Measurements from ENCODE around the gene LRRC4C. TPM values are rescaled to one million over a fixed set of nuclear protein-coding genes. Genes with fewer than 3 reads are reported as not detected.

Gene LRRC4C
- total RNA-seq, 2 donors from 2014 or later: 1.3 TPM; not detected in 1

DNA sequence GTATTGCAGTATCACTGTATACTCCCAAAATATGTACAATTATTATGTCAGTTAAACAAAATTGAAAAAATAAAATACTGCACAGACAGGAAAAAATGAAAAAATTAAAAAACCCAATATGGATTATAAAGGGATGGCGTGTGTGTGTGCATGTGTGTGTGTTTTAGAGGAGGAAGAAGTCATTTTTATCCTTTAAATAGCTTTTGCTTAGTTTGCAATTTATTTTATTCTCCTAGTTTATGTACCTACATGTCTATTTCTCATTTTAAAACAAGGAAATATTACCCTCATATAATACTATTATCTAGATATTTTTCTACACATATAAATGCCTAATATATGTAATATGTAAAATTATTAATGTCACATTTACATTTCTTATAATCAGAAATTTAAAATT, 1144.3 kb downstream of the LRRC4C start:
- H3K36me3 ChIP-seq (replicated peaks in 1 of 2; ENCODE audit: insufficient read depth in 1 of 2, low read depth in 2 of 2): no peaks in the 10 kb centered on the region
- H3K9me3 ChIP-seq: no peaks in the 10 kb centered on the region
- ATAC-seq: no peak
- TF ChIP-seq, protein P1, sequence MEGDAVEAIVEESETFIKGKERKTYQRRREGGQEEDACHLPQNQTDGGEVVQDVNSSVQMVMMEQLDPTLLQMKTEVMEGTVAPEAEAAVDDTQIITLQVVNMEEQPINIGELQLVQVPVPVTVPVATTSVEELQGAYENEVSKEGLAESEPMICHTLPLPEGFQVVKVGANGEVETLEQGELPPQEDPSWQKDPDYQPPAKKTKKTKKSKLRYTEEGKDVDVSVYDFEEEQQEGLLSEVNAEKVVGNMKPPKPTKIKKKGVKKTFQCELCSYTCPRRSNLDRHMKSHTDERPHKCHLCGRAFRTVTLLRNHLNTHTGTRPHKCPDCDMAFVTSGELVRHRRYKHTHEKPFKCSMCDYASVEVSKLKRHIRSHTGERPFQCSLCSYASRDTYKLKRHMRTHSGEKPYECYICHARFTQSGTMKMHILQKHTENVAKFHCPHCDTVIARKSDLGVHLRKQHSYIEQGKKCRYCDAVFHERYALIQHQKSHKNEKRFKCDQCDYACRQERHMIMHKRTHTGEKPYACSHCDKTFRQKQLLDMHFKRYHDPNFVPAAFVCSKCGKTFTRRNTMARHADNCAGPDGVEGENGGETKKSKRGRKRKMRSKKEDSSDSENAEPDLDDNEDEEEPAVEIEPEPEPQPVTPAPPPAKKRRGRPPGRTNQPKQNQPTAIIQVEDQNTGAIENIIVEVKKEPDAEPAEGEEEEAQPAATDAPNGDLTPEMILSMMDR (IDR thresholded peaks at IDR 0.05): no peak
- TF ChIP-seq POLR2A (IDR thresholded peaks at IDR 0.05): no peak
- no peaks in the 10 kb centered on the region for H3K27me3 ChIP-seq
- 54% methylated on average over 1 of the region's 1 CpG for WGBS, 2 donors
- intact Hi-C loops (cut with DNase I): no loop called here
- DNase-seq: no peak
- H3K4me1 ChIP-seq: no peaks in the 10 kb centered on the region
- no peak overlapping the region for H3K27ac ChIP-seq
- H3K4me3 ChIP-seq: no peak overlapping the region

DNA sequence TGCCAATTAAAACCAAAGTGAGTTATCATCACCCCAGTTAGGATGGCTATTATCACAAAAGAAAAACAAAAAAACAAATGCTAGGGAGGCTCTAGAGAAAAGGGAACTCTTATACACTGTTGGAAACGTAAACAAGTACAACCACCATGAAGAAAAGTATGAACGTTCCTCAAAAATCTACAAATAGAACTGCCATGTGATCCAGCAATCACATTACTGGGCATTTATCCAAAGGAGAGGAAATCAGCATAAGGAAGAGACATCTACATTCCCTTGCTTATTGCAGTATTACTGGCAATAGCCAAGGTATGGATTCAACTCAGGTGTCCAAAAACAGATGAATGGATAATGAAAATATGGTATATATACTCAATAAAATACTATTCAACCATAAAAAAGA, 1145.1 kb downstream of the LRRC4C start:
- TF ChIP-seq, protein P1 (IDR thresholded peaks at IDR 0.05): no peak
- TF ChIP-seq POLR2A (IDR thresholded peaks at IDR 0.05): no peak
- no peaks in the 10 kb centered on the region for H3K9me3 ChIP-seq
- ATAC-seq: no peak
- H3K27ac ChIP-seq: no peak overlapping the region
- 9 to 17% methylated on average over 2 of the region's 2 CpGs for WGBS, 2 donors
- no peaks in the 10 kb centered on the region for H3K27me3 ChIP-seq
- H3K36me3 ChIP-seq (replicated peaks in 1 of 2; ENCODE audit: insufficient read depth in 1 of 2, low read depth in 2 of 2): no peaks in the 10 kb centered on the region
- H3K4me1 ChIP-seq: no peaks in the 10 kb centered on the region
- intact Hi-C loops (cut with DNase I): no loop called here
- no peak overlapping the region for H3K4me3 ChIP-seq
- DNase-seq: no peak

DNA sequence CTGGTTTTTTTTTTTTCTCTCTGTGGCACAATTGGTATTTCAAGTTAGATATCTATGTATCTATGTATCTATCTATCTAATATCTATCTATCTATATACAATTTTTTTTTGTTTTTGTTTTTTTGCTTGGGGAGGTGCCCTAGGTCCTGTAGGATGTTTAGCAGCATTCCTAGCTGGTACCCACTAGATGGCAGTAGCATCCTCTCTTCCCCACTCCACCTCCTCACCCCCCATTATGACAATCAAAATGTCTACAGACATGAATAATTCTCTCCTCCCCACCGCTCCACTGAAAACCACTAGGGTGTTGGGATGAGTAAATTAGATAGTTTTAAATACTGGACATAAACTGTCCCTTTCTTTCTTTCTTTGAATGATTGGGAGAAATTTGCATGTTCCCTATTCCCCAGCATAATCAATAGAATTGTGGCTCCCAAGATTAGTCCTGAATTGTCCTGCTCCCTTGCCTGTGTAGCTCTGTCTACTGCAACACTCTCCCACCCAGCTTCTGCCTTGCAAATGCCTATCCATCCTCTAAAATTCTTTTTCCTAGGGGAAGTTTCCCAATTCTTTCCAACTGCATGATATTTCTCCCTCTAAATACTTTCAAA, 1152.4 kb downstream of the LRRC4C start:
- no peaks in the 10 kb centered on the region for H3K27me3 ChIP-seq
- 0 to 8% methylated on average over 1 of the region's 1 CpG for WGBS, 2 donors
- H3K4me1 ChIP-seq: no peaks in the 10 kb centered on the region
- no peaks in the 10 kb centered on the region for H3K9me3 ChIP-seq
- no peak overlapping the region for H3K27ac ChIP-seq
- intact Hi-C loops (cut with DNase I): no loop called here
- no peak overlapping the region for H3K4me3 ChIP-seq
- no peak for ATAC-seq
- DNase-seq: no peak
- TF ChIP-seq, protein P1 (IDR thresholded peaks at IDR 0.05): peak in 6 of 7 experiments; percentile 30 to 53 (median 48)
- TF ChIP-seq POLR2A (IDR thresholded peaks at IDR 0.05): no peak
- no peaks in the 10 kb centered on the region for H3K36me3 ChIP-seq (replicated peaks in 1 of 2; ENCODE audit: insufficient read depth in 1 of 2, low read depth in 2 of 2)

DNA sequence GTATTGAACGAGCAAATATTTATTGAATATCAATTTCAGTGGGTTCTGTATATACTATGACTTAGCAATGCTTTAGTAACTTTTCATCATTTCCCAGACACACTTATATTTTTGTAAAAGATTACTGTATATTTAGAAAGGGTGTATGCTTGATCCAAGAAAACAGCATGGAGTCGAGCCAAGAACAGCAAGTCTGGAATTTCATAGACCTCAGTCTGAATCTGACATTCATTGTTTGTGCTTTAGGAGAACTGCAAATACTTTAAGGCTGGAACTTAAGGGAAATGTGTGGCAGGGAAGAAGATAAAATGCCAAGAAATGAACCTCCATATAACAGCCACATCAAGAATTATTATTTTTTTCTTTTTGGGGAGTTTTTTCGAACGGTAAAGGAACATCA, 1156.8 kb downstream of the LRRC4C start:
- H3K27ac ChIP-seq: no peak overlapping the region
- intact Hi-C loops (cut with DNase I): no loop called here
- H3K4me3 ChIP-seq: no peak overlapping the region
- TF ChIP-seq, protein P1 (IDR thresholded peaks at IDR 0.05): no peak
- no peak for TF ChIP-seq POLR2A (IDR thresholded peaks at IDR 0.05)
- ATAC-seq (no peak), DNase-seq (no peak)
- 62 to 63% methylated on average over 4 of the region's 4 CpGs for WGBS, 2 donors
- no peaks in the 10 kb centered on the region for H3K36me3 ChIP-seq (replicated peaks in 1 of 2; ENCODE audit: insufficient read depth in 1 of 2, low read depth in 2 of 2)
- H3K27me3 ChIP-seq: no peaks in the 10 kb centered on the region
- H3K4me1 ChIP-seq: no peaks in the 10 kb centered on the region
- no peaks in the 10 kb centered on the region for H3K9me3 ChIP-seq

- no peak overlapping the region for H3K27ac ChIP-seq
- ATAC-seq: no peak
- intact Hi-C loops (cut with DNase I): no loop called here
- no peaks in the 10 kb centered on the region for H3K27me3 ChIP-seq
- H3K36me3 ChIP-seq (replicated peaks in 1 of 2; ENCODE audit: insufficient read depth in 1 of 2, low read depth in 2 of 2): no peaks in the 10 kb centered on the region
- H3K4me1 ChIP-seq: peaks cover 7% of the 10 kb centered on the region
- no peaks in the 10 kb centered on the region for H3K9me3 ChIP-seq
- 41% methylated on average over 4 of the region's 4 CpGs for WGBS, 2 donors
- no peak overlapping the region for H3K4me3 ChIP-seq
- TF ChIP-seq POLR2A (IDR thresholded peaks at IDR 0.05): no peak
- TF ChIP-seq, protein P1 (IDR thresholded peaks at IDR 0.05): no peak
- DNase-seq: no peak
Observed at GRCh38 chr11:40295466-40295865, 1164.0 kb downstream of the LRRC4C start.
